Activated CD4-positive, alpha-beta T cell treated with anti-CD3 and anti-CD28 coated beads for 24 hours (primary cell): ENCODE measurements around the gene FAM163B.
A peak's percentile ranks its signal among the peaks of the same experiment; 100 is the strongest.

Experiments
- DNase-seq, 2 donors: peaks; one replicate each; pipeline ENCODE4 v3.0.0-alpha.2; 2020; ENCODE audit warnings: low read depth in 2 of 2

Gene FAM163B

GRCh38 chr9:133616643-133617405, 7.6 kb upstream of the FAM163B start:
- DNase-seq: no peak

GRCh38 chr9:133615606-133616188, 6.5 kb upstream of the FAM163B start:
- no peak for DNase-seq

GRCh38 chr9:133615186-133615585, 6.0 kb upstream of the FAM163B start:
- no peak for DNase-seq

- DNase-seq: no peak
Measured at GRCh38 chr9:133614678-133615077, 5.5 kb upstream of the FAM163B start.

GRCh38 chr9:133614056-133614455, 4.9 kb upstream of the FAM163B start:
- no peak for DNase-seq

- DNase-seq: no peak
Measured at GRCh38 chr9:133613432-133613831, 4.2 kb upstream of the FAM163B start.

GRCh38 chr9:133612816-133613215, 3.6 kb upstream of the FAM163B start:
- DNase-seq: no peak

GRCh38 chr9:133612051-133612450, 2.9 kb upstream of the FAM163B start:
- DNase-seq: no peak

- DNase-seq: no peak
Measured at GRCh38 chr9:133610845-133611244, 1.7 kb upstream of the FAM163B start.

GRCh38 chr9:133608889-133609288, 300 bp downstream of the FAM163B start:
- DNase-seq: no peak

- no peak for DNase-seq
Measured at GRCh38 chr9:133608382-133608781, 807 bp downstream of the FAM163B start.

GRCh38 chr9:133607976-133608375, 1.2 kb downstream of the FAM163B start:
- DNase-seq: no peak

GRCh38 chr9:133607381-133607780, 1.8 kb downstream of the FAM163B start:
- no peak for DNase-seq

- no peak for DNase-seq
Measured at GRCh38 chr9:133606708-133607025, 2.5 kb downstream of the FAM163B start.

GRCh38 chr9:133605856-133606707, 3.1 kb downstream of the FAM163B start:
- DNase-seq: no peak

GRCh38 chr9:133605446-133605845, 3.7 kb downstream of the FAM163B start:
- DNase-seq: no peak

GRCh38 chr9:133604856-133605255, 4.3 kb downstream of the FAM163B start:
- no peak for DNase-seq

- DNase-seq: peak in 1 of 2 donors; percentile 15
Measured at GRCh38 chr9:133604214-133604613, 5.0 kb downstream of the FAM163B start.

- no peak for DNase-seq
Measured at GRCh38 chr9:133603135-133603927, 5.9 kb downstream of the FAM163B start.

GRCh38 chr9:133602277-133602676, 6.9 kb downstream of the FAM163B start:
- no peak for DNase-seq

GRCh38 chr9:133601746-133602145, 7.4 kb downstream of the FAM163B start:
- no peak for DNase-seq

- DNase-seq: no peak
Measured at GRCh38 chr9:133600739-133601138, 8.4 kb downstream of the FAM163B start.
